ENCODE data around the gene MIAT.

MIAT gene

DNA sequence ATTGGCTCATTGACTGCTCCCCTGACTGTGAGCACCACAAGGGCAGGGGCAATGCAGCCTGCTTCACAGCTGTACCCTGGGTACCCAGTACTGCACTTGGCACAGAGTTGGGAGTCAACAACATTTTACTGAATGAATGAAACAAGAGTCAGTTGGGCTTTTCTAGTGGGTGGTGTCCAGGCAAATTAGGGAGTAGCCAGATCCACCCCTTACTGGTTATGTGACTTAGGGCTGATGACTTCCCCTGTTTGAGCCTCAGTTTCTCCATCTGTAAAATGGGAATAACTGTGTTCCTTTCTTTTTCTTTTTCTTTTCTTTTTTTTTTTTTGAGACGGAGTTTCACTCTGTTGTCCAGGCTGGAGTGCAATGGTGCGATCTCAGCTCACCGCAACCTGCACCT, 23.1 kb downstream of the MIAT start:
- H3K79me2 ChIP-seq (ENCODE audit: insufficient read depth, low read length) = peaks cover 10% of the 10 kb centered on the region
- H4K20me1 ChIP-seq (ENCODE audit: insufficient read depth, low read length, poor library complexity, severe bottlenecking) = no peaks in the 10 kb centered on the region
- H3K27me3 ChIP-seq (ENCODE audit: insufficient read depth, low read length, poor library complexity, severe bottlenecking) = no peaks in the 10 kb centered on the region
- H3K9ac ChIP-seq (ENCODE audit: low read depth, low read length, poor library complexity, severe bottlenecking) = no peak overlapping the region
- no peaks in the 10 kb centered on the region for H3K9me2 ChIP-seq (replicated peaks; ENCODE audit: low read depth, low read length)
- no peak overlapping the region for H3K4me3 ChIP-seq (ENCODE audit: low read length, poor library complexity, severe bottlenecking)
- H3K9me3 ChIP-seq (ENCODE audit: insufficient read depth, low read depth, low read length) = no peaks in the 10 kb centered on the region
- peaks cover 7% of the 10 kb centered on the region for H3K4me1 ChIP-seq (ENCODE audit: insufficient read depth, low read length, poor library complexity, severe bottlenecking)
- H3K36me3 ChIP-seq (ENCODE audit: insufficient read depth, low read length) = no peaks in the 10 kb centered on the region; the same call in 1 of the 2 replicates
- H3F3A ChIP-seq (ENCODE audit: low read depth) = no peaks in the 10 kb centered on the region
- H3K4me2 ChIP-seq (ENCODE audit: low read depth, low read length, poor library complexity, severe bottlenecking) = no peak overlapping the region
- no peak for TF ChIP-seq EZH2phosphoT487 (IDR thresholded peaks at IDR 0.05; ENCODE audit: borderline replicate concordance)
- TF ChIP-seq, protein P1, sequence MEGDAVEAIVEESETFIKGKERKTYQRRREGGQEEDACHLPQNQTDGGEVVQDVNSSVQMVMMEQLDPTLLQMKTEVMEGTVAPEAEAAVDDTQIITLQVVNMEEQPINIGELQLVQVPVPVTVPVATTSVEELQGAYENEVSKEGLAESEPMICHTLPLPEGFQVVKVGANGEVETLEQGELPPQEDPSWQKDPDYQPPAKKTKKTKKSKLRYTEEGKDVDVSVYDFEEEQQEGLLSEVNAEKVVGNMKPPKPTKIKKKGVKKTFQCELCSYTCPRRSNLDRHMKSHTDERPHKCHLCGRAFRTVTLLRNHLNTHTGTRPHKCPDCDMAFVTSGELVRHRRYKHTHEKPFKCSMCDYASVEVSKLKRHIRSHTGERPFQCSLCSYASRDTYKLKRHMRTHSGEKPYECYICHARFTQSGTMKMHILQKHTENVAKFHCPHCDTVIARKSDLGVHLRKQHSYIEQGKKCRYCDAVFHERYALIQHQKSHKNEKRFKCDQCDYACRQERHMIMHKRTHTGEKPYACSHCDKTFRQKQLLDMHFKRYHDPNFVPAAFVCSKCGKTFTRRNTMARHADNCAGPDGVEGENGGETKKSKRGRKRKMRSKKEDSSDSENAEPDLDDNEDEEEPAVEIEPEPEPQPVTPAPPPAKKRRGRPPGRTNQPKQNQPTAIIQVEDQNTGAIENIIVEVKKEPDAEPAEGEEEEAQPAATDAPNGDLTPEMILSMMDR (conservative IDR thresholded peaks at IDR 0.05; ENCODE audit: low read length) = no peak
- H2AFZ ChIP-seq (ENCODE audit: low read length) = no peak overlapping the region

DNA sequence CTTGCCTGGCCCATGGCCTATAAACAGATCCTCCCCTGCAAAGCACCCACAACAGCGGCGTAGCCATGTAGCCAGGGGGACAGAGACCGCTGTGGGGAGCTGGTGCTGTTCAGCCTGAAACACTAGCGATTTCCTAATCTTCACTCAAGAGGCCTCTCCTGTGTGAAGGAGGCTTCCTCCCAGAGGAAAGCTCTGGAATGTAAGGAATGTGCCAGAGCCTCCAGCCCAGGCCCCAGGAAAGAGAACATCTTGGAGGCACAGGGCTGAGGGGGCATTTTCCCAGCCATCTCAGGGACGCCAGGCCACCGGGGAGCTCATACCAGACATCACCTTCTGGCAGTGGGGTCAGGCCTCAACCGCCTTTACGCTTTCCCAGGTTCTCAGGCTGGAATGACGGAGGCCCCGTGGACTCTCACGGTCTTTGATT, 24.0 kb downstream of the MIAT start:
- no peak overlapping the region for H3K4me3 ChIP-seq (ENCODE audit: low read length, poor library complexity, severe bottlenecking)
- no peaks in the 10 kb centered on the region for H3K4me1 ChIP-seq (ENCODE audit: insufficient read depth, low read length, poor library complexity, severe bottlenecking)
- no peaks in the 10 kb centered on the region for H3K9me3 ChIP-seq (ENCODE audit: insufficient read depth, low read depth, low read length)
- H3F3A ChIP-seq (ENCODE audit: low read depth) = no peaks in the 10 kb centered on the region
- H3K27me3 ChIP-seq (ENCODE audit: insufficient read depth, low read length, poor library complexity, severe bottlenecking) = no peaks in the 10 kb centered on the region
- TF ChIP-seq EZH2phosphoT487 (IDR thresholded peaks at IDR 0.05; ENCODE audit: borderline replicate concordance) = no peak
- TF ChIP-seq, protein P1 (conservative IDR thresholded peaks at IDR 0.05; ENCODE audit: low read length) = no peak
- H3K9ac ChIP-seq (ENCODE audit: low read depth, low read length, poor library complexity, severe bottlenecking) = no peak overlapping the region
- H2AFZ ChIP-seq (ENCODE audit: low read length) = no peak overlapping the region
- no peaks in the 10 kb centered on the region for H3K9me2 ChIP-seq (replicated peaks; ENCODE audit: low read depth, low read length)
- no peaks in the 10 kb centered on the region; the same call in 1 of the 2 replicates for H3K36me3 ChIP-seq (ENCODE audit: insufficient read depth, low read length)
- H3K79me2 ChIP-seq (ENCODE audit: insufficient read depth, low read length) = peaks cover under 1% of the 10 kb centered on the region; the same call in 1 of the 2 replicates
- H3K4me2 ChIP-seq (ENCODE audit: low read depth, low read length, poor library complexity, severe bottlenecking) = no peak overlapping the region
- H4K20me1 ChIP-seq (ENCODE audit: insufficient read depth, low read length, poor library complexity, severe bottlenecking) = no peaks in the 10 kb centered on the region

DNA sequence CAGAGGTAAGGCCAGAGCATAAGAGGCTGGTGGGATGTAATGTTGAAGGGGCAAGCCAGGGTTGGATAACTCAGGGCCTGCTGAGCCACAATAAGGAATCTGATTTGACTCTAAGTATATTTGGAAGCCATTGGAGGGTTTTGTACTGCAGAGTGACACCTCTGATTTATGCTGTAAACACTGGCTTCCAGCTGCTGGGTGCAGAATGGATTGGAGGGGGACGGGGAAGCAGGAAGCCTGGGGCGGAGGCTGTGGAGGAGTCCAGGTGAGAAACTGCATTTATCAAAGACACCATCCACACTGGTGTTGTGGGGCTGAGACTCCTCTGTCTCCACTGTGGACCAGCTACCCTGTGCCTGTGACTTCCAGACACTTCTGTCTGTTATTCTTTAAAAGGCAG, 26.8 kb downstream of the MIAT start:
- Histone ChIP-seq H3K4me3 (ENCODE audit: low read length, poor library complexity, severe bottlenecking) (no peak overlapping the region), H3F3A (ENCODE audit: low read depth) (no peaks in the 10 kb centered on the region), H3K36me3 (ENCODE audit: insufficient read depth, low read length) (no peaks in the 10 kb centered on the region; the same call in 1 of the 2 replicates), H3K9me2 (replicated peaks; ENCODE audit: low read depth, low read length) (no peaks in the 10 kb centered on the region), H3K79me2 (ENCODE audit: insufficient read depth, low read length) (no peaks in the 10 kb centered on the region), H3K4me2 (ENCODE audit: low read depth, low read length, poor library complexity, severe bottlenecking) (no peak overlapping the region), H3K9me3 (ENCODE audit: insufficient read depth, low read depth, low read length) (no peaks in the 10 kb centered on the region), H3K27me3 (ENCODE audit: insufficient read depth, low read length, poor library complexity, severe bottlenecking) (no peaks in the 10 kb centered on the region), H3K4me1 (ENCODE audit: insufficient read depth, low read length, poor library complexity, severe bottlenecking) (no peaks in the 10 kb centered on the region), H4K20me1 (ENCODE audit: insufficient read depth, low read length, poor library complexity, severe bottlenecking) (no peaks in the 10 kb centered on the region), H3K9ac (ENCODE audit: low read depth, low read length, poor library complexity, severe bottlenecking) (no peak overlapping the region), H2AFZ (ENCODE audit: low read length) (no peak overlapping the region)
- TF ChIP-seq, protein P1 (conservative IDR thresholded peaks at IDR 0.05; ENCODE audit: low read length) = no peak
- no peak for TF ChIP-seq EZH2phosphoT487 (IDR thresholded peaks at IDR 0.05; ENCODE audit: borderline replicate concordance)

Measured in Loucy (cell line).